ENCODE results near the gene TNIK. TPM values are rescaled to one million over a fixed set of nuclear protein-coding genes. Genes with fewer than 3 reads are reported as not detected.

The TNIK gene
- total and polyA plus RNA-seq, 12 donors, result 9.3 to 51.9 (median 35.1) TPM

DNA sequence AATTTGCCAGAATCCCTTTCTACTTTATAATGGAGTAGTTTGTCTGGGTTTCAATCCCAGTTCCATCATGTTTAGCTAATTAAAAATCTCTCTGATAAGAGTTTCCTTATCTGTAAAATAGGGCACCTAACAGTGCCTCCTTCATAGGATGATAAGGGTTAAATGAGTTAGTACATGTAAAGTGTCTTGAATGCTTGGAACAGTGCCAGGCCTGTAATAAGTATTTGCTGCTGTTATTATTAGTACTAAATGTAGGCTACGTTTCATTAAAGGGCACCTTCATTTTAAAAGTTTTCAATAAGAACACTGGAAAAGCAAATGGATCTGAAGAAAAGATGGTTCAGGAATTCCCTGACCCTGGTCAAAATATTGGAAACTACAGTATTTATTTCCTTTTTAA is 421.9 kb downstream of the TNIK start:
- H3K9me3 ChIP-seq, result no peaks in the 10 kb centered on the region
- DNase-seq (peak in 1 of 2 donors; percentile 12), ATAC-seq (peak in 1 of 8 donors; percentile 51)
- intact Hi-C loops (cut with DNase I), result no loop called here
- no peaks in the 10 kb centered on the region for H3K27me3 ChIP-seq
- no peaks in the 10 kb centered on the region for H3K36me3 ChIP-seq
- no peak overlapping the region for H3K4me3 ChIP-seq
- TF ChIP-seq, protein P1, sequence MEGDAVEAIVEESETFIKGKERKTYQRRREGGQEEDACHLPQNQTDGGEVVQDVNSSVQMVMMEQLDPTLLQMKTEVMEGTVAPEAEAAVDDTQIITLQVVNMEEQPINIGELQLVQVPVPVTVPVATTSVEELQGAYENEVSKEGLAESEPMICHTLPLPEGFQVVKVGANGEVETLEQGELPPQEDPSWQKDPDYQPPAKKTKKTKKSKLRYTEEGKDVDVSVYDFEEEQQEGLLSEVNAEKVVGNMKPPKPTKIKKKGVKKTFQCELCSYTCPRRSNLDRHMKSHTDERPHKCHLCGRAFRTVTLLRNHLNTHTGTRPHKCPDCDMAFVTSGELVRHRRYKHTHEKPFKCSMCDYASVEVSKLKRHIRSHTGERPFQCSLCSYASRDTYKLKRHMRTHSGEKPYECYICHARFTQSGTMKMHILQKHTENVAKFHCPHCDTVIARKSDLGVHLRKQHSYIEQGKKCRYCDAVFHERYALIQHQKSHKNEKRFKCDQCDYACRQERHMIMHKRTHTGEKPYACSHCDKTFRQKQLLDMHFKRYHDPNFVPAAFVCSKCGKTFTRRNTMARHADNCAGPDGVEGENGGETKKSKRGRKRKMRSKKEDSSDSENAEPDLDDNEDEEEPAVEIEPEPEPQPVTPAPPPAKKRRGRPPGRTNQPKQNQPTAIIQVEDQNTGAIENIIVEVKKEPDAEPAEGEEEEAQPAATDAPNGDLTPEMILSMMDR (IDR thresholded peaks at IDR 0.05), result no peak
- no peak overlapping the region for H3K27ac ChIP-seq
- 9 to 15% methylated on average over 1 of the region's 1 CpG for WGBS, 2 donors
- H3K4me1 ChIP-seq, result peaks cover 0 to 21% (median 11%) of the 10 kb centered on the region in 9 donors

DNA sequence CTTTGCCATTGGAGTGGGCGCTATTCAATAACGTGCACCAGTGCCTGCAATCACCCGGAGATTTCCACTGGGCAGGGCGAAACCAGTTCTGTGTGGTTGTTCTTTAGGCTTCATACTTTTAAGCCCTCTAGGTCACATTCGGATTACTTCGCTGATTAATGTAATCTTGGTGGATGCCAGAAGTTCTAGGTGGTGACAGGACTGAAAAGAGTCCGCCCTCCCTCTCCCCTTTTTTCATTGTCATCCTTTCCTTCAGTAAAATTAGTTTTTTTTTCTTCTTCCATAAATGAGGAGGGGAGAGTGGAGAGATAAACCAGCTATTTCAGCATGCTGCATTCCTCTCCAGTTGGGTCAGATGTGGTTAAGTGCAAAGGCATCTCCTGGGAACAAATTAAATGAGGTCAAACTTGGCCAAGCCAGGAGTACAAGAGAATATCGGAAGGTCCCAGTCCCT is 431.4 kb downstream of the TNIK start:
- peak overlapping the region in 5 of 10 donors; percentile 24 to 81 (median 34) for H3K27ac ChIP-seq
- peaks cover 0 to 19% (median 0%) of the 10 kb centered on the region in 7 donors for H3K27me3 ChIP-seq
- intact Hi-C loops (cut with DNase I), result no loop called here
- H3K36me3 ChIP-seq, result no peaks in the 10 kb centered on the region
- WGBS, 2 donors, result 13 to 27% methylated on average over 8 of the region's 8 CpGs
- DNase-seq, result peak in 1 of 2 donors; percentile 13
- H3K9me3 ChIP-seq, result no peaks in the 10 kb centered on the region
- peak overlapping the region in 9 of 10 donors; percentile 21 to 49 (median 45) for H3K4me3 ChIP-seq
- TF ChIP-seq, protein P1 (IDR thresholded peaks at IDR 0.05), result no peak
- ATAC-seq, result peak; percentile 70 to 91 (median 78)
- peaks cover 0 to 18% (median 9%) of the 10 kb centered on the region in 9 donors for H3K4me1 ChIP-seq

DNA sequence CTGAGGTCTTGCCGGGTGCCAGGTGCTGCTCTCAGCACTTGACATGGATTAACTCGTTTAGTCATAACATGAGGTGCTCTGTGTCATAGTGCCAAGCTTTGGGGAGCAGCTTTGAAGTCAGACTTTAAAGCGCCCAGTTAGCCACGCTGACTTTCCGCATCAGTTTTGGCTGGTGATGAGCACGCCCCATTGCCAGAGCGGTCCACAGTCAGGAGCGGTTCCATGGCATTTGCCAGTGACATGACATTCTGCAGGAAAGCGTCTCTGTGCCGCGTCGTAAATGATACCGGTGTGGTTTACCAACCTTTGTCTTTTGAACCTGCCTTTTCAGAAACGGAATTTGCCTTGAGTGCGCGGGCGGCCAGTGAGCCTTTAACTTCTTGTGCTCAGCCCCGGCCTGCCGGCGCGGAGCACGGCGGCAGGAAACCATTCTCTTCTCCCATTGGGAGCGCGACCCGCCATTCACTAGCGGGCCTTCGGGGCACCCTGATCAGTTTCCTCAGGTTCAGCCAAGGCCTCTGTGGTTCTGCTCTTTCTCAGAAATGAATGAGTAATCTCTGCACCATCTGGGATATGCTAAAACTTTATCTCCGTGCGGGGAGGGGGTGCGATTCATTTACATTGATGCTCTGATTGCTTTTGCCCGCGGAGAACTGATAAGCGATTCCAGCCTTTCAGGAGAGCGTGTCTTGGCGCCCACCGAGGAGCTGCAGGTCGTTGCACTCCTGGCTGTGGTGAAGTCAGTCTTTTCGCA is 432.0 kb downstream of the TNIK start:
- Histone ChIP-seq H3K4me1 (peaks cover 0 to 18% (median 9%) of the 10 kb centered on the region in 9 donors), H3K36me3 (no peaks in the 10 kb centered on the region), H3K9me3 (no peaks in the 10 kb centered on the region), H3K27me3 (peaks cover 0 to 19% (median 0%) of the 10 kb centered on the region in 7 donors), H3K4me3 (peak overlapping the region in 9 of 10 donors; percentile 21 to 49 (median 45)), H3K27ac (peak overlapping the region in 5 of 10 donors; percentile 24 to 81 (median 34))
- TF ChIP-seq, protein P1 (IDR thresholded peaks at IDR 0.05), result no peak
- ATAC-seq (peak; percentile 68 to 91 (median 84)), DNase-seq (peak; percentile 60 to 63)
- WGBS, 2 donors, result 8 to 11% methylated on average over 39 of the region's 39 CpGs
- intact Hi-C loops (cut with DNase I), result no loop called here

DNA sequence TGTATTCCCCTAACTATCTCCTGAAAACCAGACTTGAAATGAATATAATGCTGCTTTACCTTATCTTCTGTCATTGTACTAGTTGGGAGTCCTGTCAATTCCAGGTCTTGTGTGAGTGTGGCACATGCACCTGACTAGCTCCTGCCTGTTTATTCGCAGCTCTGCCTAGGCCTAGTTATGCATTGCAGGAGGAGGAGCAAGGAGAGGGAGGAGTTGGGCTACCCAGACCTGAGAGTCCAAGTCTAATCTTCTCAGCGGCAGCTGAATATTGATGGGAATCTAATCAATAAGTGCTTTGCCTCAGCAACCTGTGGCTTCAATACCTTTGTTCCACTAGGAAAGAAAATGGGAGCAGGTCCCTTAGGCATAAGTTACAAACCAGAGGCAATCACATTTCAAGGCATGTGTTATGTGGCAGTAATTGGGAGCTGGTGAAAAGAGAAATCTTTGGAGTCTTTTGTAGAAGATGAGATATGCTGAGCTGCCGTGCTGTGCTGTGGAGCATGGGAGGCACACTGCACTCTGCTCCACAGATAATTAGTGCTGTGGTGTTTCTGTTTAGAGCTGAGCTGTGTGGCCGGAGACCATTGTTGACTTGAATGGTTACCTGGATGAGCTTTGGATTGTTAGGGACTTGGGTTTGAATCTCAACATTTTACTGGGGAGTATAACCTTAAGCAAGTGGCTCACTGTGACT is 433.5 kb downstream of the TNIK start, which contains the start of gene SLC2A2:
TSS of gene SLC2A2 (minus strand) at position 124 of the 697 bp plus-strand sequence. CDS start at position 74, 50 bp downstream.
- TF ChIP-seq, protein P1 (IDR thresholded peaks at IDR 0.05), result no peak
- Histone ChIP-seq H3K27me3 (peaks cover 0 to 19% (median 0%) of the 10 kb centered on the region in 7 donors), H3K36me3 (no peaks in the 10 kb centered on the region), H3K9me3 (no peaks in the 10 kb centered on the region), H3K27ac (no peak within 1 kb of the TSS), H3K4me3 (no peak within 1 kb of the TSS), H3K4me1 (peaks cover 0 to 18% (median 9%) of the 10 kb centered on the region in 9 donors)
- WGBS, 2 donors, result 89 to 92% methylated on average over 4 of the region's 4 CpGs
- no peak for ATAC-seq
- intact Hi-C loops (cut with DNase I), result no loop called here
- DNase-seq, result no peak
